ENCODE data around the gene GMPPB. TPM values are rescaled to one million over a fixed set of nuclear protein-coding genes. Genes with fewer than 3 reads are reported as not detected.
A peak's percentile ranks its signal among the peaks of the same experiment; 100 is the strongest.

GMPPB gene
- total and polyA plus RNA-seq, 9 of the 15 experiments (the other 6 are each of a cell fraction or from before 2014, with no cell fraction given): 0.53 to 17.4 (median 8.1) TPM

DNA sequence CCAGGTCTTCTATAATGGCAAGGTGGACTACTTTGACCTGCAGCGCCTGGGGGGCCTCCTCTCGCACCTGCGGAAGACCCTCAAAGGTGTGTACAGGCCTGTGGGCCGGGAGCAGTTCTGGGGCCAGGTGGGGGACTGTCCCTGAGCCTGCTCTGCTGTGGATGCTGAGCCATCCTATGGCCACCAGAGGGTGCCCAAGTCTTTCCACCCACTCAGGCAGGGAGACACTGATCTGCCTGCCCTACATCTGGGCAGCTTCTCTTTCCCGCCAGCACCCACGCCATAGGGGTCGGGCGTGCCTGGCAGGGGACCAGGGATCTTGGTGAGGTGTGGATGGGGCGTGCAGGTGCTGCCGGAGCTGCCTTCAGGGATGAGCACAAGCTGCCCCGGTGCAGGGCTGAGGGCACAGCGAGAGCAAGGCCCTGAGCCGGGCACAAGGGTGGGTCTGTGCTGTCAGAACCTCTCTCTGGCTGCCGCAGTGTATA, 20.3 kb downstream of the GMPPB start (continued):
- TF ChIP-seq MTA3 (IDR thresholded peaks at IDR 0.05; ENCODE audit: borderline replicate concordance): no peak
- TF ChIP-seq RAD21 (CRISPR knock-in tag; conservative IDR thresholded peaks at IDR 0.05 in 1 of 2, IDR thresholded peaks at IDR 0.05 in 1 of 2): peak; percentile 60 to 69
- no peak for TF ChIP-seq RHOXF2B (CRISPR knock-in tag; conservative IDR thresholded peaks at IDR 0.05)
- no peak for TF ChIP-seq HEY1 (CRISPR knock-in tag; IDR thresholded peaks at IDR 0.05; ENCODE audit: borderline replicate concordance)
- TF ChIP-seq, protein P1, sequence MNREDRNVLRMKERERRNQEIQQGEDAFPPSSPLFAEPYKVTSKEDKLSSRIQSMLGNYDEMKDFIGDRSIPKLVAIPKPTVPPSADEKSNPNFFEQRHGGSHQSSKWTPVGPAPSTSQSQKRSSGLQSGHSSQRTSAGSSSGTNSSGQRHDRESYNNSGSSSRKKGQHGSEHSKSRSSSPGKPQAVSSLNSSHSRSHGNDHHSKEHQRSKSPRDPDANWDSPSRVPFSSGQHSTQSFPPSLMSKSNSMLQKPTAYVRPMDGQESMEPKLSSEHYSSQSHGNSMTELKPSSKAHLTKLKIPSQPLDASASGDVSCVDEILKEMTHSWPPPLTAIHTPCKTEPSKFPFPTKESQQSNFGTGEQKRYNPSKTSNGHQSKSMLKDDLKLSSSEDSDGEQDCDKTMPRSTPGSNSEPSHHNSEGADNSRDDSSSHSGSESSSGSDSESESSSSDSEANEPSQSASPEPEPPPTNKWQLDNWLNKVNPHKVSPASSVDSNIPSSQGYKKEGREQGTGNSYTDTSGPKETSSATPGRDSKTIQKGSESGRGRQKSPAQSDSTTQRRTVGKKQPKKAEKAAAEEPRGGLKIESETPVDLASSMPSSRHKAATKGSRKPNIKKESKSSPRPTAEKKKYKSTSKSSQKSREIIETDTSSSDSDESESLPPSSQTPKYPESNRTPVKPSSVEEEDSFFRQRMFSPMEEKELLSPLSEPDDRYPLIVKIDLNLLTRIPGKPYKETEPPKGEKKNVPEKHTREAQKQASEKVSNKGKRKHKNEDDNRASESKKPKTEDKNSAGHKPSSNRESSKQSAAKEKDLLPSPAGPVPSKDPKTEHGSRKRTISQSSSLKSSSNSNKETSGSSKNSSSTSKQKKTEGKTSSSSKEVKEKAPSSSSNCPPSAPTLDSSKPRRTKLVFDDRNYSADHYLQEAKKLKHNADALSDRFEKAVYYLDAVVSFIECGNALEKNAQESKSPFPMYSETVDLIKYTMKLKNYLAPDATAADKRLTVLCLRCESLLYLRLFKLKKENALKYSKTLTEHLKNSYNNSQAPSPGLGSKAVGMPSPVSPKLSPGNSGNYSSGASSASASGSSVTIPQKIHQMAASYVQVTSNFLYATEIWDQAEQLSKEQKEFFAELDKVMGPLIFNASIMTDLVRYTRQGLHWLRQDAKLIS (CRISPR knock-in tag; IDR thresholded peaks at IDR 0.05): no peak
- TF ChIP-seq, protein P2, sequence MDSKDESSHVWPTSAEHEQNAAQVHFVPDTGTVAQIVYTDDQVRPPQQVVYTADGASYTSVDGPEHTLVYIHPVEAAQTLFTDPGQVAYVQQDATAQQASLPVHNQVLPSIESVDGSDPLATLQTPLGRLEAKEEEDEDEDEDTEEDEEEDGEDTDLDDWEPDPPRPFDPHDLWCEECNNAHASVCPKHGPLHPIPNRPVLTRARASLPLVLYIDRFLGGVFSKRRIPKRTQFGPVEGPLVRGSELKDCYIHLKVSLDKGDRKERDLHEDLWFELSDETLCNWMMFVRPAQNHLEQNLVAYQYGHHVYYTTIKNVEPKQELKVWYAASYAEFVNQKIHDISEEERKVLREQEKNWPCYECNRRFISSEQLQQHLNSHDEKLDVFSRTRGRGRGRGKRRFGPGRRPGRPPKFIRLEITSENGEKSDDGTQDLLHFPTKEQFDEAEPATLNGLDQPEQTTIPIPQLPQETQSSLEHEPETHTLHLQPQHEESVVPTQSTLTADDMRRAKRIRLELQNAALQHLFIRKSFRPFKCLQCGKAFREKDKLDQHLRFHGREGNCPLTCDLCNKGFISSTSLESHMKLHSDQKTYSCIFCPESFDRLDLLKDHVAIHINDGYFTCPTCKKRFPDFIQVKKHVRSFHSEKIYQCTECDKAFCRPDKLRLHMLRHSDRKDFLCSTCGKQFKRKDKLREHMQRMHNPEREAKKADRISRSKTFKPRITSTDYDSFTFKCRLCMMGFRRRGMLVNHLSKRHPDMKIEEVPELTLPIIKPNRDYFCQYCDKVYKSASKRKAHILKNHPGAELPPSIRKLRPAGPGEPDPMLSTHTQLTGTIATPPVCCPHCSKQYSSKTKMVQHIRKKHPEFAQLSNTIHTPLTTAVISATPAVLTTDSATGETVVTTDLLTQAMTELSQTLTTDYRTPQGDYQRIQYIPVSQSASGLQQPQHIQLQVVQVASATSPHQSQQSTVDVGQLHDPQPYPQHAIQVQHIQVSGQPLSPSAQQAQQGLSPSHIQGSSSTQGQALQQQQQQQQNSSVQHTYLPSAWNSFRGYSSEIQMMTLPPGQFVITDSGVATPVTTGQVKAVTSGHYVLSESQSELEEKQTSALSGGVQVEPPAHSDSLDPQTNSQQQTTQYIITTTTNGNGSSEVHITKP (IDR thresholded peaks at IDR 0.05; ENCODE audit: partially characterized antibody): no peak
- TF ChIP-seq, protein P3, sequence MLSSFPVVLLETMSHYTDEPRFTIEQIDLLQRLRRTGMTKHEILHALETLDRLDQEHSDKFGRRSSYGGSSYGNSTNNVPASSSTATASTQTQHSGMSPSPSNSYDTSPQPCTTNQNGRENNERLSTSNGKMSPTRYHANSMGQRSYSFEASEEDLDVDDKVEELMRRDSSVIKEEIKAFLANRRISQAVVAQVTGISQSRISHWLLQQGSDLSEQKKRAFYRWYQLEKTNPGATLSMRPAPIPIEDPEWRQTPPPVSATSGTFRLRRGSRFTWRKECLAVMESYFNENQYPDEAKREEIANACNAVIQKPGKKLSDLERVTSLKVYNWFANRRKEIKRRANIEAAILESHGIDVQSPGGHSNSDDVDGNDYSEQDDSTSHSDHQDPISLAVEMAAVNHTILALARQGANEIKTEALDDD (IDR thresholded peaks at IDR 0.05): no peak
- TF ChIP-seq, protein P4, sequence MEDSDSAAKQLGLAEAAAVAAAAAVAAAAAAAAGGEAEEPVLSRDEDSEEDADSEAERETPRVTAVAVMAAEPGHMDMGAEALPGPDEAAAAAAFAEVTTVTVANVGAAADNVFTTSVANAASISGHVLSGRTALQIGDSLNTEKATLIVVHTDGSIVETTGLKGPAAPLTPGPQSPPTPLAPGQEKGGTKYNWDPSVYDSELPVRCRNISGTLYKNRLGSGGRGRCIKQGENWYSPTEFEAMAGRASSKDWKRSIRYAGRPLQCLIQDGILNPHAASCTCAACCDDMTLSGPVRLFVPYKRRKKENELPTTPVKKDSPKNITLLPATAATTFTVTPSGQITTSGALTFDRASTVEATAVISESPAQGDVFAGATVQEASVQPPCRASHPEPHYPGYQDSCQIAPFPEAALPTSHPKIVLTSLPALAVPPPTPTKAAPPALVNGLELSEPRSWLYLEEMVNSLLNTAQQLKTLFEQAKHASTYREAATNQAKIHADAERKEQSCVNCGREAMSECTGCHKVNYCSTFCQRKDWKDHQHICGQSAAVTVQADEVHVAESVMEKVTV (CRISPR knock-in tag; IDR thresholded peaks at IDR 0.05): 0 out of 2 replicates have a peak, but pooled peaks have one; percentile 50
- no peak for TF ChIP-seq HSF4 (CRISPR knock-in tag; IDR thresholded peaks at IDR 0.05; ENCODE audit: borderline replicate concordance)
- no peak for TF ChIP-seq BRCA1 (IDR thresholded peaks at IDR 0.05)
- TF ChIP-seq BRCA1 (CRISPR knock-in tag; IDR thresholded peaks at IDR 0.05): no peak
- TF ChIP-seq MEIS2 (IDR thresholded peaks at IDR 0.05; ENCODE audit: partially characterized antibody): no peak
- no peak for TF ChIP-seq POU5F1 (IDR thresholded peaks at IDR 0.05; ENCODE audit: borderline replicate concordance, low read depth, low read length, partially characterized antibody)
- no peak for TF ChIP-seq FOXK1 (CRISPR knock-in tag; IDR thresholded peaks at IDR 0.05; ENCODE audit: borderline replicate concordance)
- 0 out of 2 replicates have a peak, but pooled peaks have one; percentile 28 for TF ChIP-seq POLR2G (IDR thresholded peaks at IDR 0.05; ENCODE audit: low read depth, low read length)
- no peak for TF ChIP-seq WHSC1 (IDR thresholded peaks at IDR 0.05; ENCODE audit: low read length)
- no peak for TF ChIP-seq NCOR1 (IDR thresholded peaks at IDR 0.05)
- no peak for TF ChIP-seq ZBTB7A (IDR thresholded peaks at IDR 0.05; ENCODE audit: borderline replicate concordance, control insufficient read depth, low read depth, low read length)

Measured in K562 (cell line).